Loucy (cell line): ENCODE measurements around the gene MYADML2.

Experiments
- H2AFZ ChIP-seq: fragments of 200-600 bp; sonication (generic); 2 replicates; pipeline ENCODE4 v1.6.0; 2016; ENCODE audit warnings: antibody characterized with exemption, mild to moderate bottlenecking, low read length, moderate library complexity
- H3F3A ChIP-seq: fragments of 200-600 bp; 2 replicates; pipeline ENCODE4 v1.6.0; 2016; ENCODE audit warnings: antibody characterized with exemption, low read depth, mild to moderate bottlenecking
- H3K27me3 ChIP-seq: fragments of 200-600 bp; sonication (generic); 2 replicates; pipeline ENCODE4 v1.6.1; 2014; ENCODE audit warnings: low read length, mild to moderate bottlenecking; ENCODE audit not compliant: insufficient read depth, poor library complexity, severe bottlenecking
- H3K36me3 ChIP-seq: fragments of 200-600 bp; sonication (generic); 2 replicates; pipeline ENCODE4 v1.6.1; 2016; ENCODE audit warnings: low read length; ENCODE audit not compliant: insufficient read depth
- H3K4me1 ChIP-seq: fragments of 200-600 bp; sonication (generic); 2 replicates; pipeline ENCODE4 v1.5.1; 2014; ENCODE audit warnings: low read length, mild to moderate bottlenecking; ENCODE audit not compliant: insufficient read depth, poor library complexity, severe bottlenecking
- H3K4me2 ChIP-seq: fragments of 200-600 bp; sonication (generic); 2 replicates; pipeline ENCODE4 v1.6.0; 2014; ENCODE audit warnings: antibody characterized with exemption, low read length, low read depth, mild to moderate bottlenecking; ENCODE audit not compliant: poor library complexity, severe bottlenecking
- H3K4me3 ChIP-seq: fragments of 200-600 bp; sonication (generic); 2 replicates; pipeline ENCODE4 v1.5.1; 2014; ENCODE audit warnings: low read length, mild to moderate bottlenecking, mixed read lengths; ENCODE audit not compliant: poor library complexity, severe bottlenecking
- H3K79me2 ChIP-seq: fragments of 200-600 bp; sonication (generic); 2 replicates; pipeline ENCODE4 v1.6.1; 2014; ENCODE audit warnings: low read length; ENCODE audit not compliant: insufficient read depth
- H3K9ac ChIP-seq: fragments of 200-600 bp; sonication (generic); 2 replicates; pipeline ENCODE4 v1.6.0; 2014; ENCODE audit warnings: mild to moderate bottlenecking, low read depth, low read length, moderate library complexity; ENCODE audit not compliant: poor library complexity, severe bottlenecking
- H3K9me2 ChIP-seq: fragments of 200-600 bp; sonication (generic); replicated peaks from 2 replicates; pipeline ENCODE4 v1.6.1; 2016; ENCODE audit warnings: low read depth, low read length, mixed read lengths
- H3K9me3 ChIP-seq: fragments of 200-600 bp; sonication (generic); 2 replicates; pipeline ENCODE4 v1.6.1; 2014; ENCODE audit warnings: mild to moderate bottlenecking, antibody characterized with exemption, low read length, low read depth; ENCODE audit not compliant: insufficient read depth
- H4K20me1 ChIP-seq: fragments of 200-600 bp; sonication (generic); 2 replicates; pipeline ENCODE4 v1.6.0; 2014; ENCODE audit warnings: antibody characterized with exemption, low read length, mild to moderate bottlenecking; ENCODE audit not compliant: insufficient read depth, poor library complexity, severe bottlenecking
- EZH2phosphoT487 ChIP-seq: fragments of 200-600 bp; IDR thresholded peaks from 2 replicates; pipeline ENCODE4 v1.6.1; 2018; ENCODE audit warnings: antibody characterized with exemption, mild to moderate bottlenecking, moderate library complexity, borderline replicate concordance
- TF ChIP-seq, protein P1 (sequence below): fragments of 200-600 bp; sonication (generic); conservative IDR thresholded peaks from 2 replicates; pipeline ENCODE4 v1.5.1; 2014; ENCODE audit warnings: mild to moderate bottlenecking, antibody characterized with exemption, low read length

The MYADML2 gene

DNA sequence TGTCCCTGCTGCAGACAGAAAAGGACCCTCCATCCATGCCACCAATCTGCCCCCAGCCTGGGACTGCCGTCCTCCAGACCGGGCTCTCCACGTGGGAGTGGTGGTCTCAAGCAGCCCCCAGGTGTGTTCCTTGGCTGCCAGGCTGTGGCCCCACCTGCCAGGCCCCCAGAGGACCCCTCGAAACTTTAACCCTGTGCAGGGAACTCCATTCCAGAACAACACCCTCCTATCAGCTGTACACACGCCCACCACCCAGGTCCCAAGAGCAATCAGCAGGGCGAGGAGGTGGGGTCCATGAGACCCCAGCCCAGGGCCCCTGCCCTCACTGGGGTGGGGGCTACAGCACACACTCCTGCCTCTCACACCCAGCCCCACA lies 11.3 kb downstream of the MYADML2 start:
- Histone ChIP-seq H3K4me3 (no peak overlapping the region), H3F3A (no peaks in the 10 kb centered on the region), H4K20me1 (no peaks in the 10 kb centered on the region), H3K27me3 (no peaks in the 10 kb centered on the region), H3K36me3 (no peaks in the 10 kb centered on the region), H3K9me2 (no peaks in the 10 kb centered on the region), H2AFZ (no peak overlapping the region), H3K79me2 (peaks cover 6% of the 10 kb centered on the region; the same call in 1 of the 2 replicates), H3K4me2 (peak overlapping the region; percentile 73), H3K9me3 (no peaks in the 10 kb centered on the region), H3K4me1 (peaks cover 10% of the 10 kb centered on the region), H3K9ac (peak overlapping the region; percentile 36)
- TF ChIP-seq, protein P1, sequence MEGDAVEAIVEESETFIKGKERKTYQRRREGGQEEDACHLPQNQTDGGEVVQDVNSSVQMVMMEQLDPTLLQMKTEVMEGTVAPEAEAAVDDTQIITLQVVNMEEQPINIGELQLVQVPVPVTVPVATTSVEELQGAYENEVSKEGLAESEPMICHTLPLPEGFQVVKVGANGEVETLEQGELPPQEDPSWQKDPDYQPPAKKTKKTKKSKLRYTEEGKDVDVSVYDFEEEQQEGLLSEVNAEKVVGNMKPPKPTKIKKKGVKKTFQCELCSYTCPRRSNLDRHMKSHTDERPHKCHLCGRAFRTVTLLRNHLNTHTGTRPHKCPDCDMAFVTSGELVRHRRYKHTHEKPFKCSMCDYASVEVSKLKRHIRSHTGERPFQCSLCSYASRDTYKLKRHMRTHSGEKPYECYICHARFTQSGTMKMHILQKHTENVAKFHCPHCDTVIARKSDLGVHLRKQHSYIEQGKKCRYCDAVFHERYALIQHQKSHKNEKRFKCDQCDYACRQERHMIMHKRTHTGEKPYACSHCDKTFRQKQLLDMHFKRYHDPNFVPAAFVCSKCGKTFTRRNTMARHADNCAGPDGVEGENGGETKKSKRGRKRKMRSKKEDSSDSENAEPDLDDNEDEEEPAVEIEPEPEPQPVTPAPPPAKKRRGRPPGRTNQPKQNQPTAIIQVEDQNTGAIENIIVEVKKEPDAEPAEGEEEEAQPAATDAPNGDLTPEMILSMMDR, result no peak
- TF ChIP-seq EZH2phosphoT487, result no peak

DNA sequence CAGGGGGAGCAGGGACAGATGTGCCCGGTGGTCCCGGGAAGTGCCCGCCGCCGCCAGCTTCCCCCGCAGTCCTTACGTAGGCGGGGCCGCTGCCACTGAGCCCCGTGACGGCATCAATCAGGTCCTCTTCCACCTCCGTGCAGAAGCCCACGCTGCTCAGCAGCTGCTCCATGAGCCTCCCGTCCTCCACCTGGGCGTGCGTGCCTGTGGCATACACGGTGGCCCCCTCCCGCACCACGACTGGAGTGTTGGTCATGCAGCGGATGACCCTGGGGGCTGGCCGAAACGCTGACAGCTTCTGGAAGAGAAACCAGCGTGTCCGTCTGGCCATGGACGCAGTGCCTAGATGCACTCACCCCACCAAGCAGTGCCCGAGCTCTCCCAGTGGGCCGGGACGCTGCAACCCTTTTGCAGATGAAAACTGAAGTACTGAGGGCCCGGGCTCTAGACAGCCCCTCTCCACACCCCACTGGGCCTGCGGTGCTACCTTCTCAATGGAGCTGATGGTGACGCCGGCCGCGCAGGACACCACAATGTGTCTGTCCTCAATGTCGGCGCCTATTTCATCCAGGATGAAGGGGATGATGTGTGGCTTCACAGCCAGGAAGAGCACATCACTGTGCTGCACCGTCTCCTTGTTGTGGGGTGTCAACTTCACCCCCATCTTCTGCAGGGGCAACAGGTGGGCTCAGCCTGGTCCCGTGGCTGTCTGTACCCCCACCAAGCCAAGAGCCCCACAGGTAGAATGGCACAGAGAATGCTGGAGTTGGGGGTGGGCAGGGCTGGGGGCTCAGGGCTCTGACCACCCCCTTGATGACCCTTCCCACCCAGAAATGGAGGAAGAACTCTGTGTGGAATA lies 12.0 kb downstream of the MYADML2 start:
- no peaks in the 10 kb centered on the region for H3K27me3 ChIP-seq
- H3K9me3 ChIP-seq, result no peaks in the 10 kb centered on the region
- no peak overlapping the region for H3K4me3 ChIP-seq
- H3K79me2 ChIP-seq, result peaks cover 6% of the 10 kb centered on the region; the same call in 1 of the 2 replicates
- H3K9me2 ChIP-seq, result no peaks in the 10 kb centered on the region
- peaks cover 10% of the 10 kb centered on the region for H3K4me1 ChIP-seq
- no peaks in the 10 kb centered on the region for H4K20me1 ChIP-seq
- no peaks in the 10 kb centered on the region for H3K36me3 ChIP-seq
- TF ChIP-seq EZH2phosphoT487, result no peak
- TF ChIP-seq, protein P1, result no peak
- H3K4me2 ChIP-seq, result no peak overlapping the region
- H3F3A ChIP-seq, result no peaks in the 10 kb centered on the region
- no peak overlapping the region for H2AFZ ChIP-seq
- peak overlapping the region; percentile 36 for H3K9ac ChIP-seq

DNA sequence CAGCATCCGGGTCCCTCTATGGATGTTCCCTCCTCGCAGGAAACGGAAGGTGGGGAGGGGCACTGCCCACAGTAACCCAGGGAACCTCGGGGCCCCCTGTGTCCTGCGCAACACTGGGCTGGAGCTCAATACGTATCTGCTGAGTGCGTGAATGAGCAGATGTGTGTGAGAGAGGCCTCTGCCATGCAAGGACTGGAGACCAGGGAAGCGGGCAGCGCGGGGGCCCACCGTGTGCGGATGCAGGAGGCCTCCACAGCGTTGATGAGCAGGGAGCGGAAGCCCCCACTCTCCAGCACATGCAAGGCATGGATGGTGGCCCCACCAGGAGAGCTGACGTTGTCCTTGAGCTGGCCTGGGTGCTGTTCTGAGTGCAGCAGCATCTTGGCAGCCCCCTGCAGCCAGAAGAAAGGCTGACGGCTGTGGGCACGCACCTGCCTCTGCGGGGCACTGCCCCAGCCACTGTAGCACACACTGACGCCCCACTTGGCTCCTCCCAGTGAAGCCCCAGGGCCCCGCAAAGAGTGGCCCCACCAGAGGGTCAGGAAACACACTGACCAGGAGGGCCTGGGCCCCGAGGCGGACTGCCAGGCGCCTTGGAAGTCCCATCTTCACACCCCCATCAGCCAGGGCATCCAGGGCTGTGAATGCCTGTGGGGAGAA lies 12.8 kb downstream of the MYADML2 start:
- H3K27me3 ChIP-seq, result no peaks in the 10 kb centered on the region
- H3K9ac ChIP-seq, result no peak overlapping the region
- H3K9me3 ChIP-seq, result no peaks in the 10 kb centered on the region
- H3K79me2 ChIP-seq, result peaks cover 6% of the 10 kb centered on the region; the same call in 1 of the 2 replicates
- no peak overlapping the region for H3K4me2 ChIP-seq
- H2AFZ ChIP-seq, result no peak overlapping the region
- no peaks in the 10 kb centered on the region for H3K36me3 ChIP-seq
- H4K20me1 ChIP-seq, result no peaks in the 10 kb centered on the region
- H3K9me2 ChIP-seq, result no peaks in the 10 kb centered on the region
- H3F3A ChIP-seq, result no peaks in the 10 kb centered on the region
- no peak overlapping the region for H3K4me3 ChIP-seq
- peaks cover 4% of the 10 kb centered on the region for H3K4me1 ChIP-seq
- TF ChIP-seq, protein P1, result no peak
- no peak for TF ChIP-seq EZH2phosphoT487
